LNCAP (cell line): Measurements from ENCODE around the gene EFEMP2.

Source experiments
- TF ChIP-seq, protein P1 (sequence below): fragments of 450-650 bp; IDR thresholded peaks from 2 replicates; pipeline ENCODE4 v1.5.1; 2017; ENCODE audit warnings: mild to moderate bottlenecking

Gene EFEMP2

DNA sequence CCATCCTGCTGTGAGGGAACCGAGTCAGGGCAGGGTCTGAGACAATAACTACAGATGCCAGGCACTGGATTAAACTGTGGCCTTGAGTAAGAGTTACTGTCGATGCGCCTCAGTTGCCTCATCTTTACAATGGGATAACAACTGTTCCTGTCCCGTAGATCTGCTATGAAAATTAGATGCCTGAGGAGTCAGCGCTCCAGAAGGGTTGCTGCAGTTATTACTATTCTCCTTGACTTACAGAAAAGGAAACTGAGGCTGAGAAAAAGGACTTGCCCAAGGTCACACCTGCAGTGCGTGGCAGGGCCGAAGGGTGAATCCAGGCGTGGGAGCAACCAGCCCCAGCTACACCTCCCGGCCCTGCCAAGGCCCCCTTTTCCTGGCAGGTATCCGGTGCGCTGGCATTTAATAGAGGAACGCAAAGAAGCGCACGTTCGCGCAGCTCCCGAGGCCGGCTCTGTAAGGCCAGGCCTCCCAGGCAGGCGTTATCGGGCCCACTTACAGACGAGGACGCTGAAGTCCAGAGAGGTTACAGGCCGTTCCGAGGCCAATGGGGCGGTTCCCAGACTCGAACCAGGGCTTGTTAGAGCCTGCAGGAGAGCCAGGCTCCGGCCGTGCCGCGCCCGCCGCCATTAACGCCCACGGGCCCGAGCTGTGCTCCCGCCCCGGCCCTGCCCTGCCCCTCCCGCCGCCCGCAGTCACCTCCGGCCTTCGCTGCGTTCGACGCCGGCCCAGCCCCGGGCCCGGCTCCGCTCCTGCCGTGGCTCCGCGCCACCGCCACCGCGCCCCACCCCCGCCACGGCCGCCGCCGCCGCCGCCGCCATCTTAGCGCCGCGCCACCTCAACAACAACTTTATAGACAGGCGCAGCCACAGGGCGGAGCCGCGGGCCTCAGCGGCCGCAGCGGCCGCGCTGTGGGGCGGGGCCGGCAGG lies 45.9 kb upstream of the EFEMP2 start, which contains the start of gene C11orf68:
Gene C11orf68 (minus strand): TSS at position 852 of the 930 bp plus-strand sequence. CDS start 31 bp downstream, at position 821.
- TF ChIP-seq, protein P1, sequence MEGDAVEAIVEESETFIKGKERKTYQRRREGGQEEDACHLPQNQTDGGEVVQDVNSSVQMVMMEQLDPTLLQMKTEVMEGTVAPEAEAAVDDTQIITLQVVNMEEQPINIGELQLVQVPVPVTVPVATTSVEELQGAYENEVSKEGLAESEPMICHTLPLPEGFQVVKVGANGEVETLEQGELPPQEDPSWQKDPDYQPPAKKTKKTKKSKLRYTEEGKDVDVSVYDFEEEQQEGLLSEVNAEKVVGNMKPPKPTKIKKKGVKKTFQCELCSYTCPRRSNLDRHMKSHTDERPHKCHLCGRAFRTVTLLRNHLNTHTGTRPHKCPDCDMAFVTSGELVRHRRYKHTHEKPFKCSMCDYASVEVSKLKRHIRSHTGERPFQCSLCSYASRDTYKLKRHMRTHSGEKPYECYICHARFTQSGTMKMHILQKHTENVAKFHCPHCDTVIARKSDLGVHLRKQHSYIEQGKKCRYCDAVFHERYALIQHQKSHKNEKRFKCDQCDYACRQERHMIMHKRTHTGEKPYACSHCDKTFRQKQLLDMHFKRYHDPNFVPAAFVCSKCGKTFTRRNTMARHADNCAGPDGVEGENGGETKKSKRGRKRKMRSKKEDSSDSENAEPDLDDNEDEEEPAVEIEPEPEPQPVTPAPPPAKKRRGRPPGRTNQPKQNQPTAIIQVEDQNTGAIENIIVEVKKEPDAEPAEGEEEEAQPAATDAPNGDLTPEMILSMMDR, result no peak

GRCh38 chr11:65917434-65918210 lies 45.0 kb upstream of the EFEMP2 start:
- TF ChIP-seq, protein P1, result no peak

- TF ChIP-seq, protein P1, result no peak
Observed at GRCh38 chr11:65917077-65917433, 44.5 kb upstream of the EFEMP2 start.

DNA sequence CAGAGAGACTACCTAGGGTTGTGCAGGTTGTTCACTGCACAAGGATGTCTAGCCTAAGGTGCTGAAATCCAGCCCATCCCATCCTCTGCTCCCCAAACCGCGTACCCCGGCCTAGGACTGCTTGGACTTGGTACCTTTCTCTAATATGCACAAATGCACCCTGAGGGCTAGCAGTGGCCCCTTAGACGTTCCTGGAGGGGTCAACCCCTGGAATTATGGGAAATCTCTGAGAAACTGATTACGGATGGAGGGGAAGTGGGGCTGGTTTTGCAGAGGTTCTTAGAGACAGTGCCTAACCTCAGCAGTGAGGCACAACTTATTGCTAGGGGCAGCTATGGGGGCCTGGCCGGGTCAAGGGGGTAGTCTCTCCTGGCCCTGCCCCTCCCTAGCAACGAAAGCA lies 43.8 kb upstream of the EFEMP2 start:
- TF ChIP-seq, protein P1, result no peak

DNA sequence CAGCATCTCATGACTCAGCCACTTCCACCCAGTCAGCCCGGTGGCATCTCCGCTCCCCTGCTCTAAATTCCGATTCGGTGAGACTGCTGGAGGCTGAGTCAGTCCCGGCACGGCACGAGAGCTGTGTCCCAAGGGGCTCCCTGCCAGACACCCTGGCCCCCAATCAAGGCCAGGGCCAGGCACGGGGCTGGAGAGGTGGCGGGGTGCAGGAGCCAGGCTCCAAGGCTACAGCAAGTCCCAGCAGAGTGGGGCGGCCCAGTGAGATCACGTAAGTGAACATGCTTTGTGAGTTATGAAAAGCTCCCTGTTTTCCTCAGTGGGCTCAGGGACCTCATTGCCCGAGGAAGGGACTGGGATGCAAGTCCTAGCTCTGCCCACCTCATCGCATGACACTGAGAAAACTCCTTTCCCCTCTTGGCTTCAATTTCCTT lies 43.2 kb upstream of the EFEMP2 start:
- TF ChIP-seq, protein P1, result no peak

GRCh38 chr11:65915101-65915820 lies 42.7 kb upstream of the EFEMP2 start:
- TF ChIP-seq, protein P1, result no peak

GRCh38 chr11:65912845-65913244 lies 40.2 kb upstream of the EFEMP2 start:
- TF ChIP-seq, protein P1, result no peak
